ENCODE results near the gene PAF1. TPM values are rescaled to one million over a fixed set of nuclear protein-coding genes. Genes with fewer than 3 reads are reported as not detected.

The PAF1 gene
- total RNA-seq, 1 experiment from 2014 or later = 38.0 TPM

DNA sequence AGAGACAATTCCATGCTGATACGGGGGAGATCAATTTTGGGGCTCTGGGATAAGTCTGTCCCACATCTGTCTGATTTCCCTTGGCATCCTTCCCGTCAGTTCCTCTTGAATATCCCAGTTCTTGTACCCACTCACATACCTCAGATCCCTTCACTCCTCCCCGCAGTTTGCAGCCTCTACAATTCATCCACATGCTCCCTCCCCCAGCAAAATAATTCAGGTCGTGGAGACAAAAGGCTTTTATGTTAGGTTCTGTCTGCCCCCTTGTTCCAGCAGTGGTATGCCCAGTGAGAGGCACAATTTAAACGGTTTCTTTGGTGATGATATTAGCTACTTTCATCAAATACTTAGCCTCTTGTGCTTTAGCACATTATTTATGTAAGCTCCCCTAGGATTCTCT, 35.3 kb upstream of the PAF1 start:
- H3K9me3 Mint-ChIP-seq = no peaks in the 10 kb centered on the region
- Histone ChIP-seq H2AFZ (ENCODE audit: low read length) (no peak overlapping the region), H3K18ac (ENCODE audit: insufficient read length, low read depth, low read length) (no peak overlapping the region), H2AK5ac (ENCODE audit: insufficient read length, low read length) (no peak overlapping the region), H3K56ac (ENCODE audit: insufficient read length, low read depth, low read length) (no peak overlapping the region), H3K27me3 (ENCODE audit: insufficient read depth, low read length) (no peaks in the 10 kb centered on the region), H3K23me2 (ENCODE audit: insufficient read length, low read depth, low read length, poor library complexity, severe bottlenecking) (no peaks in the 10 kb centered on the region), H3K9me3 (ENCODE audit: control insufficient read depth, low read depth, low read length) (no peaks in the 10 kb centered on the region), H3K9ac (ENCODE audit: extremely low read depth, insufficient read length, low read length) (no peak overlapping the region), H4K8ac (replicated peaks; ENCODE audit: insufficient read length, low read depth, low read length) (no peak overlapping the region), H2BK12ac (ENCODE audit: insufficient read length, low read depth, low read length) (no peak overlapping the region), H2BK15ac (ENCODE audit: low read depth, low read length) (no peak overlapping the region), H3K79me2 (ENCODE audit: insufficient read depth, low read length) (no peaks in the 10 kb centered on the region), H2BK120ac (ENCODE audit: low read depth, low read length, poor library complexity, severe bottlenecking) (no peak overlapping the region), H4K5ac (ENCODE audit: insufficient read length, low read depth, low read length) (no peak overlapping the region), H3K4me2 (ENCODE audit: insufficient read depth, insufficient read length, low read length) (no peak overlapping the region), H3K23ac (ENCODE audit: insufficient read length, low read depth, low read length) (no peak overlapping the region), H4K20me1 (ENCODE audit: control insufficient read depth, insufficient read depth, insufficient read length) (no peaks in the 10 kb centered on the region), H3T11ph (ENCODE audit: low read length) (no peak overlapping the region), H3K79me1 (ENCODE audit: insufficient read depth, low read depth, low read length, poor library complexity, severe bottlenecking) (no peaks in the 10 kb centered on the region), H2BK5ac (ENCODE audit: insufficient read length, low read length) (no peak overlapping the region), H3K4me1 (ENCODE audit: insufficient read depth, low read length) (peaks cover 7% of the 10 kb centered on the region; the same call in 1 of the 2 replicates), H3K4ac (ENCODE audit: low read depth, low read length) (no peak overlapping the region), H2BK20ac (ENCODE audit: low read depth, low read length, poor library complexity, severe bottlenecking) (no peak overlapping the region), H3K27ac (ENCODE audit: insufficient read length, low read depth, low read length) (no peak overlapping the region), H3K14ac (ENCODE audit: insufficient read depth, low read length) (no peak overlapping the region), H4K91ac (ENCODE audit: insufficient read length, low read depth, low read length) (no peak overlapping the region)
- TF ChIP-seq, protein P1, sequence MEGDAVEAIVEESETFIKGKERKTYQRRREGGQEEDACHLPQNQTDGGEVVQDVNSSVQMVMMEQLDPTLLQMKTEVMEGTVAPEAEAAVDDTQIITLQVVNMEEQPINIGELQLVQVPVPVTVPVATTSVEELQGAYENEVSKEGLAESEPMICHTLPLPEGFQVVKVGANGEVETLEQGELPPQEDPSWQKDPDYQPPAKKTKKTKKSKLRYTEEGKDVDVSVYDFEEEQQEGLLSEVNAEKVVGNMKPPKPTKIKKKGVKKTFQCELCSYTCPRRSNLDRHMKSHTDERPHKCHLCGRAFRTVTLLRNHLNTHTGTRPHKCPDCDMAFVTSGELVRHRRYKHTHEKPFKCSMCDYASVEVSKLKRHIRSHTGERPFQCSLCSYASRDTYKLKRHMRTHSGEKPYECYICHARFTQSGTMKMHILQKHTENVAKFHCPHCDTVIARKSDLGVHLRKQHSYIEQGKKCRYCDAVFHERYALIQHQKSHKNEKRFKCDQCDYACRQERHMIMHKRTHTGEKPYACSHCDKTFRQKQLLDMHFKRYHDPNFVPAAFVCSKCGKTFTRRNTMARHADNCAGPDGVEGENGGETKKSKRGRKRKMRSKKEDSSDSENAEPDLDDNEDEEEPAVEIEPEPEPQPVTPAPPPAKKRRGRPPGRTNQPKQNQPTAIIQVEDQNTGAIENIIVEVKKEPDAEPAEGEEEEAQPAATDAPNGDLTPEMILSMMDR (conservative IDR thresholded peaks at IDR 0.05) = no peak
- no peak for DNase-seq
- H3K36me3 Mint-ChIP-seq (ENCODE audit: insufficient read depth in 1 of 3, low read depth in 3 of 3) = peaks cover 23 to 49% (median 40%) of the 10 kb centered on the region in 3 experiments
- no peaks in the 10 kb centered on the region for H3K27me3 Mint-ChIP-seq (ENCODE audit: low read depth)
- H3K27ac Mint-ChIP-seq = peak overlapping the region; percentile 13 to 68 (median 32); a peak in 5 of 7 replicates
- no peak overlapping the region for H3K4me3 Mint-ChIP-seq
- no CpG with 5 or more reads among the region's 5 CpGs for WGBS (ENCODE audit: extremely low coverage, insufficient read length, low lambda C conversion rate)
- H3K4me1 Mint-ChIP-seq = peaks cover 35 to 40% of the 10 kb centered on the region in 2 experiments
